Left lung (tissue), 10 donors: ENCODE measurements around the gene NT5M. TPM values are rescaled to one million over a fixed set of nuclear protein-coding genes. Genes with fewer than 3 reads are reported as not detected.
A peak's percentile ranks its signal among the peaks of the same experiment; 100 is the strongest.
"Not testable (repeated sequence)": the region's sequence is repeated elsewhere in the genome, so short reads cannot be mapped to it uniquely, and the experiment has no call there.

Source experiments
- ATAC-seq: fragments of 200-7000 bp; cut with Tn5 transposase; one replicate; pipeline ENCODE4 v1.9.1; 2020; ENCODE audit warnings: moderate library complexity
- DNase-seq, 4 donors: peaks; one replicate each; pipeline ENCODE4 v3.0.0-alpha.2; 2013 to 2020
- H3K27ac ChIP-seq, 2 donors: fragments of 200-600 bp; sonication (generic) in 1 of 2; one replicate each; pipeline versions ENCODE4 v1.5.0 to v1.8.0; 2020 to 2021
- H3K27me3 ChIP-seq, 2 donors: fragments of 200-600 bp; sonication (generic) in 1 of 2; one replicate each; pipeline versions ENCODE4 v1.5.0 to v1.8.0; 2020 to 2021
- H3K36me3 ChIP-seq, 2 donors: fragments of 200-600 bp; sonication (generic) in 1 of 2; one replicate each; pipeline versions ENCODE4 v1.5.0 to v1.8.0; 2020 to 2021
- H3K4me1 ChIP-seq, 2 donors: fragments of 200-600 bp; one replicate each; pipeline ENCODE4 v1.8.0; 2021
- H3K4me3 ChIP-seq, 2 donors: fragments of 200-600 bp; sonication (generic) in 1 of 2; one replicate each; pipeline versions ENCODE4 v1.5.0 to v1.8.0; 2020 to 2021; ENCODE audit warnings: mild to moderate bottlenecking in 1 of 2
- H3K9me3 ChIP-seq, 2 donors: fragments of 200-600 bp; sonication (generic) in 1 of 2; one replicate each; pipeline versions ENCODE4 v1.5.0 to v1.8.0; 2020 to 2021
- intact Hi-C, 2 donors: fragments of 100-400 bp; cut with DNase I; formaldehyde crosslinking; loops; one replicate each; pipeline versions ENCODE4 v1.11.2 to v1.14.2; 2022
- polyA plus RNA-seq, 6 donors: library from polyadenylated mRNA; unstranded; fragments of 120-200 nt; gene quantifications; one replicate each; pipeline ENCODE4 v1.2.1, GENCODE V29; 2013; ENCODE audit not compliant: insufficient read length in 6 of 6
- total RNA-seq, 2 donors: library from RNA; stranded (reverse); fragmentation: NEBNext Ultra II Directional; extraction: Animal tissue kit (Norgen Biotek cat#: 25700); gene quantifications; one replicate each; pipeline ENCODE4 v1.2.1, GENCODE V29; 2021
- TF ChIP-seq, protein P1 (sequence below), 2 donors: fragments of 200-600 bp; sonication (generic) in 1 of 2; IDR thresholded peaks; one replicate each; pipeline versions ENCODE4 v1.5.0 to v1.8.0; 2021; ENCODE audit warnings: antibody characterized with exemption in 2 of 2
- donor health status: DM: no; HTN: yes; CAD: no.
- donor health status: DM: no; HTN: no; CAD: no.

NT5M gene
- total and polyA plus RNA-seq, 8 donors: 1.5 to 5.4 (median 3.8) TPM

DNA sequence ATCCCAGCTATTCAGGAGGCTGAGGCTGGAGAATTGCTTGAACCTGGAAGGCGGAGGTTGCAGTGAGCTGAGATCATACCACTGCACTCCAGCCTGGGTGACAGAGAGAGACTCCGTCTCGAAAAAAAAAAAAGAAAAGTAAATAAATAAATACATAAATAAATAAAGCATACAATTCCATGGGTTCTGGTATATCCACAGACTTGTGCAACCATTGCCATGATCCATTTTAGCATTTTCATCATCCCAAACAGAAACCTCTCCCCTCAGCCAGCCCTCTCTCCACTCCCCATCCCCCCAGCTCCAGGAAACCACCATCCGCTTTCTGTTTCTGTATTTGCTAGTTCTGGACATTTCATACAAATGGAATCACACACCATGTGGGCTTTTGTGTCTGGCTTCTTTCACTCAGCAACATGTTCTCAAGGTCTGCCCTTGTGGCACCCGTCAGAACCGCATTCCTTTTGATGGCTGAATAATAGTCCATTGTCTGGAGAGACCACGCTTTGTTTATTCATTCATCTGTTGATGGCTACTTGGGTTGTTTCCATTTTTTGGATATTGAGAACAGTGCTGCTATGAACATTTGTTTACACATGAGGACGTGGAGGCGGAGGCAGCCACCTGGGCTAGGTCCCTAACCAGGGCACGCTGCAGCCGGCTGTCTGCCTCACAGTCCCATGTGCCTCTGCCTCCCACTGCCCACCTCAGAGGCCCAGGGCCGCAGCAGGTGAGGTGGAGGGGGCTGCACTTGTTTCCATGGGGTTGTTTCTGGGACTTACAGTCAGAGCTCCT, 76.2 kb downstream of the NT5M start:
- no peak overlapping the region for H3K4me3 ChIP-seq
- H3K9me3 ChIP-seq: no peaks in the 10 kb centered on the region
- H3K27ac ChIP-seq: no peak overlapping the region
- TF ChIP-seq, protein P1, sequence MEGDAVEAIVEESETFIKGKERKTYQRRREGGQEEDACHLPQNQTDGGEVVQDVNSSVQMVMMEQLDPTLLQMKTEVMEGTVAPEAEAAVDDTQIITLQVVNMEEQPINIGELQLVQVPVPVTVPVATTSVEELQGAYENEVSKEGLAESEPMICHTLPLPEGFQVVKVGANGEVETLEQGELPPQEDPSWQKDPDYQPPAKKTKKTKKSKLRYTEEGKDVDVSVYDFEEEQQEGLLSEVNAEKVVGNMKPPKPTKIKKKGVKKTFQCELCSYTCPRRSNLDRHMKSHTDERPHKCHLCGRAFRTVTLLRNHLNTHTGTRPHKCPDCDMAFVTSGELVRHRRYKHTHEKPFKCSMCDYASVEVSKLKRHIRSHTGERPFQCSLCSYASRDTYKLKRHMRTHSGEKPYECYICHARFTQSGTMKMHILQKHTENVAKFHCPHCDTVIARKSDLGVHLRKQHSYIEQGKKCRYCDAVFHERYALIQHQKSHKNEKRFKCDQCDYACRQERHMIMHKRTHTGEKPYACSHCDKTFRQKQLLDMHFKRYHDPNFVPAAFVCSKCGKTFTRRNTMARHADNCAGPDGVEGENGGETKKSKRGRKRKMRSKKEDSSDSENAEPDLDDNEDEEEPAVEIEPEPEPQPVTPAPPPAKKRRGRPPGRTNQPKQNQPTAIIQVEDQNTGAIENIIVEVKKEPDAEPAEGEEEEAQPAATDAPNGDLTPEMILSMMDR (IDR thresholded peaks at IDR 0.05): no peak
- H3K4me1 ChIP-seq: peaks cover 9 to 22% of the 10 kb centered on the region in 2 donors
- DNase-seq: peak in 1 of 4 donors; percentile 71
- H3K36me3 ChIP-seq: no peaks in the 10 kb centered on the region
- H3K27me3 ChIP-seq: peaks cover 0 to 11% of the 10 kb centered on the region in 2 donors
- ATAC-seq: no peak
- intact Hi-C loops: no loop called here

DNA sequence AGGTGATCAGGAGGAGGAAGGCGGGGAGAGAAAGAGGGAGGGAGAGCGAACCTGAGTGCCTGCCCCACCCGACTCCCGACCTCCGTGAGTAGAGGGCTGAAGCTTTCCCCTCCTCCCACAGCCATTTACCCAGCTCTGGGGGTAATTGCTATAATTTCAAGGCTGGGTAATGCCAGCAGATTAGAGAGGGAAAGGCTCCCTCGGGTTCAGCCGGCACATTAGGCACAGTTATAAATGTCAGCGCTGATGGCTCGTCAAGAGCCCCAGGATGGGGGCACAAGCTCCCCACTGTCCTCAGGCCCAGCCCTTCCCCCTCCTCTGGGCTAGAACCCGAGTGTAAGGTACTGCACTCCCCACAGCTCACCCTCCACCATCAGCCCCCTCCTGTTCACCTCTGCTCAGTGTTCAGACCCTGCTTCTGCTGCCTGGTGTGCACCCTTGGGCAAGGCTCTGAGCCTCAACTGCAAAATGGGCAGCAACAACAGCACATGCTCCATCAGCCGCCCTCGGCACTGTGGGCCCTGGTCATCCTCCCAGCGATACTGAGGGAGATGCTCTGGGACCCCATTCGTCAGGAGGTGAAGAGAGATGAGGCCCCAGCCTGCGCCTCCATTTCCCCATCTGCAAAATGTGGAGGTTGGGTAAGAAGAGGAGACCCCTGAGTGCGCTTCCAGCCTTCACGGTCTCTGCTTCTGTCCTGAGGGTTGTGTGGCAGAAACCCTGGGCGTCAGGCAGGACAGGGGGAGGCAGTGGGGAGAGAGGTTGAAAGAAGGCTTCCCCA, 77.2 kb downstream of the NT5M start:
- DNase-seq: peak in 1 of 4 donors; percentile 43
- Histone ChIP-seq H3K9me3 (no peaks in the 10 kb centered on the region), H3K27me3 (peaks cover 0 to 14% of the 10 kb centered on the region in 2 donors), H3K36me3 (no peaks in the 10 kb centered on the region), H3K4me1 (peaks cover 9 to 22% of the 10 kb centered on the region in 2 donors), H3K27ac (no peak overlapping the region), H3K4me3 (no peak overlapping the region)
- intact Hi-C loops: no loop called here
- TF ChIP-seq, protein P1 (IDR thresholded peaks at IDR 0.05): no peak
- no peak for ATAC-seq

DNA sequence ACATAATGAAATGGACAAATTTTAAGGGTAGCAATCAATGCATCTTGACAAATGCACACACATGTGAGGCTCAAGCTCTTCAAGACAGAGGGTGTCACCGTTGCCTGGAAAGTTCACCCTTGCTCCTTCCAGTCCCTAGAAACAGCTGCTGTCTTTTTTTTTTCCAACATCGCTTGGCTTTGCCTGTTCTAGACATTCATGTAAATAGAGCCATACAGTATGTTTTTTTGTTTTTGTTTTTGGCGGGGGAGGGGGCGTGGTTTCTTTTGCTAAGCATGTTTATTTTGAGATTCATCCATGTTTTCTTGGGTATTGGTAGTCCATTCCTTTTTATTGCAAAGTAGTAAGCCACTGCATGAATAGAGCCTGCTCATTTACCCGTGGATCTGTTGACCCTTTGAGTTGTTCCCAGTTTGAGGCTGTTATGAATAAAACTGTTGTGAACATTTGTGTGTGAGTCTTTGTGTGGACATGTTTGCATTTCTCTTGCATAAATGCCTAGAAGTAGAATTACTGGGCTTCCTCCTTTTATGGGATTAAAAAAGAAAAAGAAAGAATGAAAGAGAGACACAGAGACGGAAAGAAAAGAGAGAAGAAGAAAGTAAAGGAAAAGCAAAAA, 78.4 kb downstream of the NT5M start:
- DNase-seq (no peak), ATAC-seq (no peak)
- TF ChIP-seq, protein P1 (IDR thresholded peaks at IDR 0.05): no peak
- Histone ChIP-seq H3K27ac (no peak overlapping the region), H3K36me3 (no peaks in the 10 kb centered on the region), H3K27me3 (peaks cover 0 to 14% of the 10 kb centered on the region in 2 donors), H3K4me3 (no peak overlapping the region), H3K4me1 (peaks cover 4 to 16% of the 10 kb centered on the region in 2 donors), H3K9me3 (no peaks in the 10 kb centered on the region)
- intact Hi-C loops: no loop called here

DNA sequence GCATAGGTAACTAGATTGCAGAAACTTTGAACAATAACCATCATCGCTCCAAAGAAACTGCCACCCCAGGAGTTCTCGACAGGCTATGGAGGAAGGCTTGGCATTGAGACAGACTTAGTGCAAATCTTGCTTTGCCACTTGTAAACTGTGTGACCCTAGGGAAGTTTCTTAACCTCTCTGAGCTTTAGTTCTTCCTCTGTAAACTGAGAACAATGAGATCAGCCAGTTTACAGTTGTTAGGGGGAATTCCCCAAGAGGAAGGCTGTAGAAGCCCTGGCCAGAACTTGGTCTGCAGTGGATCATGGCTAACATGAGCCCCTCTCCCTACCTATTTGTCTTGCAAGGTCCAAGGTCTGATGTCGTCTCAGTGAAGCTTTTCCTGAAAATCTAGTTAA, 78.9 kb downstream of the NT5M start:
- ATAC-seq (no peak), DNase-seq (no peak)
- TF ChIP-seq, protein P1 (IDR thresholded peaks at IDR 0.05): no peak
- intact Hi-C loops: no loop called here
- Histone ChIP-seq H3K36me3 (no peaks in the 10 kb centered on the region), H3K9me3 (no peaks in the 10 kb centered on the region), H3K27ac (no peak overlapping the region), H3K4me1 (peaks cover under 1 to 11% of the 10 kb centered on the region in 2 donors), H3K27me3 (peaks cover 0 to 14% of the 10 kb centered on the region in 2 donors), H3K4me3 (no peak overlapping the region)

DNA sequence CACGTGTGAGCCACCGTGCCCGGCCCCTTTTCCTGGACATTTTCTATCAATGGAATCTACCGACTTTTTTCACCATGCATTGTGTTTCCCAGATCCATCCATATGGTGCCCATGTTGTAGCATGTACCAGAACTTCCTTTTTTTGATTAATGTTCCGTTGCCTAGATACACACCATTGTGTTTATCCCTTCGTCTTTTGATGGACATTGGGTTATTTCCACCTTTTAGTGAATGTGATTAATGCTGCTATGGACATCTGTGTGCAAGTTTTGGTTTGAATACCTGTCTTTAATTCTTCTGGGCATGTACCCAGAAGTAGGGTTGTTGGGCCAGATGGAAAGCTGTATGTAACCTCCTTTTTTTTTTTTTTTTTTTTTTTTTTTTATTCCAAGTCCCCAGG, 79.8 kb downstream of the NT5M start:
- ATAC-seq: no peak
- Histone ChIP-seq H3K4me1 (peaks cover 0 to 2% of the 10 kb centered on the region in 2 donors), H3K27ac (no peak overlapping the region), H3K27me3 (peaks cover 0 to 14% of the 10 kb centered on the region in 2 donors), H3K36me3 (no peaks in the 10 kb centered on the region), H3K4me3 (no peak overlapping the region), H3K9me3 (no peaks in the 10 kb centered on the region)
- DNase-seq: no peak
- intact Hi-C loops: no loop called here
- TF ChIP-seq, protein P1 (IDR thresholded peaks at IDR 0.05): no peak

DNA sequence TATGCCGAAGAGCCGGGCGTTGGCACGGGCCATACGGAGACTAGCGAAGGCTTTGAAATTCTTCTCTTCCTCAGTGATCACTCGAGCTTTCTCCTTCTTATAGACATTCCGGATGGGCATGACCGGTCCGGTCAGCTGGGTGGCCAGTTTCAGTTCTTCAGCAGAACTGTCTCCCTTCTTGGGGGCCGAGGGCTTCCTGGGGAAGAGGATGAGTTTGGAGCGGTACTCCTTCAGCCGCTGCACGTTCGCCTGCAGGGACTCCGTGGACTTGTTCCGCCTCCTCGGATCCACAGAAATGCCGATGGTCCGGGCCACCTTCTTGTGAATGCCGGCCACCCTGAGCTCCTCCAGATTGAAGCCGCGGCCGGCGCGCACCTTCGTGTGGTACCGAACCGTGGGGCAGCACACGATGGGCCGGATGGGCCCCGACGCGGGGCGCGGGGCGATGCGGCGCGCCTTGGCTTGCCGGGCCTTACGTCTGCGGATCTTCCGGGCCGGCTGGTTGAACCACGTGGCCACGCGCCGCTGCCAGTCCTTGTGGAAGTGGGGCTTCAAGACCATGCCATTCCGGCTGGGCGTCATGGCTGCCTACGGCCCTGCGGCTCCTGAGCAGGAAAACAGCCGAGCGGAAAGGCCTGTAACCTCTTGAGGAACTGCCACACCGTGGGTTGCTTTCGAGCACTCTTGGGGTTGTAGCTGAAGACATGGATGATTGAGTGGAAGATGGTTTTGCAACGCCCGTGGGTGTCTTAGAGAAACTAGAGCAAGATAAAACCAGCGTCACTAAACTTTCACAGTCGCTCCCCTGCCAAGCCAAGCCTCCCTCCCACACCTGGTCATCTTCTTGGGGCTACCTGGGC, 80.5 kb downstream of the NT5M start:
- H3K27ac ChIP-seq, ATAC-seq, DNase-seq: not testable (repeated sequence)

More for the DNA sequence above, 80.5 kb downstream of the NT5M start:
- H3K9me3 ChIP-seq, intact Hi-C loops, H3K4me3 ChIP-seq, H3K4me1 ChIP-seq, H3K36me3 ChIP-seq: not testable (repeated sequence)
- H3K27me3 ChIP-seq: peaks cover 0 to 14% of the 10 kb centered on the region in 2 donors
